ENCODE results near the gene RARS2. TPM values are rescaled to one million over a fixed set of nuclear protein-coding genes. Genes with fewer than 3 reads are reported as not detected.
"Not testable (repeated sequence)": the region's sequence is repeated elsewhere in the genome, so short reads cannot be mapped to it uniquely, and the experiment has no call there.

The RARS2 gene
- total and polyA plus RNA-seq, 2 experiments from 2014 or later, result 31.8 to 38.5 TPM

DNA sequence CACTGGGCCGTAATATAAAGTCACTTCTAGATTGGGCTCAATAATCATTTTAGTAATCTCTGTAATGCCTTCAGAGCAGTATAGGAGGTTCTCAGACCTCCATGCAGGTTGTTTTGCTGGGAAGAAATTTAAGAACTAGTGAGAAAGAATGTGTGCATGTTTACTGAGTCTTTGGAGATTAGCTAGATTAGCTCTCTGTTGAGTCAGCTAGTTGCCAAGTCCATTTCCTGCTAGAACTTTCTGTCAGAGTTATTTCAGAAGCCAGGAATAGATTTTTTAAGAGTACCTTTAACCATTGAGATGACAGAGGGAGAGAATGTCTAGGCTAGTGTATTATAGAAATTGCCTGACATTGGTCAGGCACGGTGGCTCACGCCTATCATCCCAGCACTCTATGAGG is 33.5 kb upstream of the RARS2 start (continued):
- TF ChIP-seq REST (IDR thresholded peaks at IDR 0.05; ENCODE audit: unreplicated experiment), result no peak
- TF ChIP-seq CREB1 (CRISPR knock-in tag; IDR thresholded peaks at IDR 0.05; ENCODE audit: low read depth), result no peak
- TF ChIP-seq STAT1 (IDR thresholded peaks at IDR 0.05; ENCODE audit: unreplicated experiment), result no peak
- no peak for TF ChIP-seq POLR2AphosphoS5 (IDR thresholded peaks at IDR 0.05; ENCODE audit: low read depth)
- no peak for TF ChIP-seq ZNF114 (CRISPR knock-in tag; IDR thresholded peaks at IDR 0.05)

DNA sequence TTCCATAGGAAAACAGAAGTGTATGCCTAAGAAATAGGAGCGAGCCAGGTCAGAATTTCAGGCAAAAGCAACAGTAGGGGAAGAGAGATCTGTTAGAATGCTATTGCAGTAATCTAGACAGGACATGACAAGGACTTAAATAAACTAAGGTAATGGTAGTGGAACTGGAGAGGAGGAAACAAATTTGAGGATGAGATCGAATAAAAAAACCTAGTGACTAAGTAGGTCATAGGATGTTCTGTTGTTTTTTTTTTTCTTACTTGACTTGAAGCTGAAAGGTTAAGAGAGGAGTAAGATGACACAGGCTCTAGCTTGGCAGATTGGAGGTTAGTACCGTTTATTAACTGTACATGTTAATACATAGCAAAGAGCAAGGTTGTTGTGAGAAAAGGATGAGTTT is 28.7 kb upstream of the RARS2 start:
- Histone ChIP-seq H3K36me3 (ENCODE audit: insufficient read depth) (peaks cover 23% of the 10 kb centered on the region), H3K79me2 (replicated peaks; ENCODE audit: insufficient read depth) (no peaks in the 10 kb centered on the region), H3K27me3 (ENCODE audit: insufficient read depth) (no peaks in the 10 kb centered on the region), H2AFZ (no peak overlapping the region), H3K4me1 (ENCODE audit: insufficient read depth) (no peaks in the 10 kb centered on the region), H3K9me2 (ENCODE audit: insufficient read depth) (no peaks in the 10 kb centered on the region), H3K4me2 (no peak overlapping the region), H3K4me3 (no peak overlapping the region), H4K20me1 (replicated peaks; ENCODE audit: insufficient read depth) (no peaks in the 10 kb centered on the region), H3F3A (replicated peaks; ENCODE audit: low read depth) (no peaks in the 10 kb centered on the region), H3K27ac (ENCODE audit: low read depth) (no peak overlapping the region)
- H3K4me3 Mint-ChIP-seq, result no peak overlapping the region
- no peaks in the 10 kb centered on the region for H3K4me1 Mint-ChIP-seq
- H3K9me3 Mint-ChIP-seq, result no peaks in the 10 kb centered on the region
- DNase-seq (ENCODE audit: low spot score), result no peak
- no peak for TF ChIP-seq EZH2 (IDR thresholded peaks at IDR 0.05; ENCODE audit: low read depth, unreplicated experiment)
- TF ChIP-seq EZH2phosphoT487 (IDR thresholded peaks at IDR 0.05; ENCODE audit: unreplicated experiment), result no peak
- TF ChIP-seq ZNF114 (CRISPR knock-in tag; IDR thresholded peaks at IDR 0.05), result no peak
- no peak for TF ChIP-seq CREB1 (CRISPR knock-in tag; IDR thresholded peaks at IDR 0.05; ENCODE audit: low read depth)
- H3K27ac Mint-ChIP-seq, result no peak overlapping the region
- no peaks in the 10 kb centered on the region for H3K27me3 Mint-ChIP-seq (ENCODE audit: insufficient read depth, low read depth, poor library complexity)
- H3K36me3 Mint-ChIP-seq (ENCODE audit: low read depth), result peaks cover 41% of the 10 kb centered on the region
- no peak for ATAC-seq

- Histone ChIP-seq H3K9me2 (ENCODE audit: insufficient read depth) (no peaks in the 10 kb centered on the region), H3K27ac (ENCODE audit: low read depth) (no peak overlapping the region), H3K27me3 (ENCODE audit: insufficient read depth) (no peaks in the 10 kb centered on the region), H3K79me2 (replicated peaks; ENCODE audit: insufficient read depth) (no peaks in the 10 kb centered on the region), H3K4me2 (no peak overlapping the region), H3K36me3 (ENCODE audit: insufficient read depth) (peaks cover 25% of the 10 kb centered on the region), H4K20me1 (replicated peaks; ENCODE audit: insufficient read depth) (no peaks in the 10 kb centered on the region), H3K4me1 (ENCODE audit: insufficient read depth) (no peaks in the 10 kb centered on the region), H3K4me3 (no peak overlapping the region), H3F3A (replicated peaks; ENCODE audit: low read depth) (no peaks in the 10 kb centered on the region), H2AFZ (no peak overlapping the region)
- peaks cover 44% of the 10 kb centered on the region for H3K36me3 Mint-ChIP-seq (ENCODE audit: low read depth)
- H3K27me3 Mint-ChIP-seq (ENCODE audit: insufficient read depth, low read depth, poor library complexity), result no peaks in the 10 kb centered on the region
- DNase-seq (ENCODE audit: low spot score), result no peak
- peaks cover 3% of the 10 kb centered on the region; the same call in 1 of the 3 replicates for H3K9me3 Mint-ChIP-seq
- H3K4me3 Mint-ChIP-seq, result no peak overlapping the region
- TF ChIP-seq EZH2phosphoT487 (IDR thresholded peaks at IDR 0.05; ENCODE audit: unreplicated experiment) (no peak), ZNF331 (CRISPR knock-in tag; IDR thresholded peaks at IDR 0.05; ENCODE audit: low read depth) (no peak), CREB1 (CRISPR knock-in tag; IDR thresholded peaks at IDR 0.05; ENCODE audit: low read depth) (no peak)
- no peaks in the 10 kb centered on the region for H3K4me1 Mint-ChIP-seq
- no peak overlapping the region for H3K27ac Mint-ChIP-seq
- ATAC-seq, result no peak
Observed at GRCh38 chr6:87617405-87617804, 27.6 kb upstream of the RARS2 start.

- peaks cover 42% of the 10 kb centered on the region for H3K36me3 ChIP-seq (ENCODE audit: insufficient read depth)
- H2AFZ ChIP-seq; H3K4me1 ChIP-seq (ENCODE audit: insufficient read depth); H3K4me1 Mint-ChIP-seq; H3K27ac Mint-ChIP-seq; H3K4me2 ChIP-seq; H3K9me3 Mint-ChIP-seq; H3K4me3 Mint-ChIP-seq; H3K27me3 Mint-ChIP-seq (ENCODE audit: insufficient read depth, low read depth, poor library complexity); H3K4me3 ChIP-seq; H3K79me2 ChIP-seq (replicated peaks; ENCODE audit: insufficient read depth); ATAC-seq; H4K20me1 ChIP-seq (replicated peaks; ENCODE audit: insufficient read depth); H3K9me2 ChIP-seq (ENCODE audit: insufficient read depth); DNase-seq (ENCODE audit: low spot score); H3K27ac ChIP-seq (ENCODE audit: low read depth); H3K27me3 ChIP-seq (ENCODE audit: insufficient read depth); H3F3A ChIP-seq (replicated peaks; ENCODE audit: low read depth): not testable (repeated sequence)
- H3K36me3 Mint-ChIP-seq (ENCODE audit: low read depth), result peaks cover 56% of the 10 kb centered on the region
Observed at GRCh38 chr6:87613018-87613417, 23.2 kb upstream of the RARS2 start.
